ENCODE measurements around the gene KRTAP2-3.

- no peak for TF ChIP-seq EZH2phosphoT487 (IDR thresholded peaks at IDR 0.05; ENCODE audit: unreplicated experiment)
- TF ChIP-seq, protein P1, sequence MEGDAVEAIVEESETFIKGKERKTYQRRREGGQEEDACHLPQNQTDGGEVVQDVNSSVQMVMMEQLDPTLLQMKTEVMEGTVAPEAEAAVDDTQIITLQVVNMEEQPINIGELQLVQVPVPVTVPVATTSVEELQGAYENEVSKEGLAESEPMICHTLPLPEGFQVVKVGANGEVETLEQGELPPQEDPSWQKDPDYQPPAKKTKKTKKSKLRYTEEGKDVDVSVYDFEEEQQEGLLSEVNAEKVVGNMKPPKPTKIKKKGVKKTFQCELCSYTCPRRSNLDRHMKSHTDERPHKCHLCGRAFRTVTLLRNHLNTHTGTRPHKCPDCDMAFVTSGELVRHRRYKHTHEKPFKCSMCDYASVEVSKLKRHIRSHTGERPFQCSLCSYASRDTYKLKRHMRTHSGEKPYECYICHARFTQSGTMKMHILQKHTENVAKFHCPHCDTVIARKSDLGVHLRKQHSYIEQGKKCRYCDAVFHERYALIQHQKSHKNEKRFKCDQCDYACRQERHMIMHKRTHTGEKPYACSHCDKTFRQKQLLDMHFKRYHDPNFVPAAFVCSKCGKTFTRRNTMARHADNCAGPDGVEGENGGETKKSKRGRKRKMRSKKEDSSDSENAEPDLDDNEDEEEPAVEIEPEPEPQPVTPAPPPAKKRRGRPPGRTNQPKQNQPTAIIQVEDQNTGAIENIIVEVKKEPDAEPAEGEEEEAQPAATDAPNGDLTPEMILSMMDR (conservative IDR thresholded peaks at IDR 0.05; ENCODE audit: low read depth in 2 of 2), result no peak
- TF ChIP-seq ZNF331 (CRISPR knock-in tag; IDR thresholded peaks at IDR 0.05; ENCODE audit: low read depth), result no peak
- TF ChIP-seq, protein P2, sequence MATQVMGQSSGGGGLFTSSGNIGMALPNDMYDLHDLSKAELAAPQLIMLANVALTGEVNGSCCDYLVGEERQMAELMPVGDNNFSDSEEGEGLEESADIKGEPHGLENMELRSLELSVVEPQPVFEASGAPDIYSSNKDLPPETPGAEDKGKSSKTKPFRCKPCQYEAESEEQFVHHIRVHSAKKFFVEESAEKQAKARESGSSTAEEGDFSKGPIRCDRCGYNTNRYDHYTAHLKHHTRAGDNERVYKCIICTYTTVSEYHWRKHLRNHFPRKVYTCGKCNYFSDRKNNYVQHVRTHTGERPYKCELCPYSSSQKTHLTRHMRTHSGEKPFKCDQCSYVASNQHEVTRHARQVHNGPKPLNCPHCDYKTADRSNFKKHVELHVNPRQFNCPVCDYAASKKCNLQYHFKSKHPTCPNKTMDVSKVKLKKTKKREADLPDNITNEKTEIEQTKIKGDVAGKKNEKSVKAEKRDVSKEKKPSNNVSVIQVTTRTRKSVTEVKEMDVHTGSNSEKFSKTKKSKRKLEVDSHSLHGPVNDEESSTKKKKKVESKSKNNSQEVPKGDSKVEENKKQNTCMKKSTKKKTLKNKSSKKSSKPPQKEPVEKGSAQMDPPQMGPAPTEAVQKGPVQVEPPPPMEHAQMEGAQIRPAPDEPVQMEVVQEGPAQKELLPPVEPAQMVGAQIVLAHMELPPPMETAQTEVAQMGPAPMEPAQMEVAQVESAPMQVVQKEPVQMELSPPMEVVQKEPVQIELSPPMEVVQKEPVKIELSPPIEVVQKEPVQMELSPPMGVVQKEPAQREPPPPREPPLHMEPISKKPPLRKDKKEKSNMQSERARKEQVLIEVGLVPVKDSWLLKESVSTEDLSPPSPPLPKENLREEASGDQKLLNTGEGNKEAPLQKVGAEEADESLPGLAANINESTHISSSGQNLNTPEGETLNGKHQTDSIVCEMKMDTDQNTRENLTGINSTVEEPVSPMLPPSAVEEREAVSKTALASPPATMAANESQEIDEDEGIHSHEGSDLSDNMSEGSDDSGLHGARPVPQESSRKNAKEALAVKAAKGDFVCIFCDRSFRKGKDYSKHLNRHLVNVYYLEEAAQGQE (IDR thresholded peaks at IDR 0.05; ENCODE audit: unreplicated experiment), result no peak
- no peak for TF ChIP-seq EZH2 (IDR thresholded peaks at IDR 0.05; ENCODE audit: low read depth, unreplicated experiment)
- no peak for TF ChIP-seq POLR2AphosphoS5 (IDR thresholded peaks at IDR 0.05; ENCODE audit: low read depth)
- TF ChIP-seq CREB1 (CRISPR knock-in tag; IDR thresholded peaks at IDR 0.05; ENCODE audit: low read depth), result no peak
- TF ChIP-seq NANOG (IDR thresholded peaks at IDR 0.05; ENCODE audit: borderline replicate concordance), result no peak
- no peak for TF ChIP-seq STAT1 (IDR thresholded peaks at IDR 0.05; ENCODE audit: unreplicated experiment)
- no peak for TF ChIP-seq JUNB (IDR thresholded peaks at IDR 0.05; ENCODE audit: unreplicated experiment)
- no peak for TF ChIP-seq ZNF462 (CRISPR knock-in tag; IDR thresholded peaks at IDR 0.05)
Measured at GRCh38 chr17:41013606-41014005, 46.3 kb downstream of the KRTAP2-3 start.

All from GM23338 (cell line).